Heart right ventricle (tissue), 16 donors: ENCODE results near the gene TAB3. TPM values are rescaled to one million over a fixed set of nuclear protein-coding genes. Genes with fewer than 3 reads are reported as not detected.
A peak's percentile ranks its signal among the peaks of the same experiment; 100 is the strongest.

Experiments used
- ATAC-seq, 8 donors: fragments of 200-7000 bp; cut with Tn5 transposase; one replicate each; pipeline ENCODE4 v1.9.1; 2020; ENCODE audit warnings: mild to moderate bottlenecking in 8 of 8, moderate library complexity in 8 of 8, moderate number of reproducible peaks in 1 of 8
- DNase-seq, 2 donors: peaks; one replicate each; pipeline ENCODE4 v3.0.0-alpha.2; 2020
- H3K27ac ChIP-seq, 10 donors: fragments of 200-600 bp; sonication (generic) in 2 of 10; one replicate each; pipeline versions ENCODE4 v1.5.0 to v1.8.0; 2020 to 2022; ENCODE audit warnings: mild to moderate bottlenecking in 3 of 10
- H3K27me3 ChIP-seq, 7 donors: fragments of 200-600 bp; one replicate each; pipeline ENCODE4 v1.8.0; 2021 to 2022; ENCODE audit warnings: mild to moderate bottlenecking in 2 of 7
- H3K36me3 ChIP-seq, 9 donors: fragments of 200-600 bp; sonication (generic) in 1 of 9; one replicate each; pipeline versions ENCODE4 v1.5.0 to v1.8.0; 2020 to 2022; ENCODE audit warnings: mild to moderate bottlenecking in 2 of 9
- H3K4me1 ChIP-seq, 9 donors: fragments of 200-600 bp; sonication (generic) in 1 of 9; one replicate each; pipeline versions ENCODE4 v1.5.0 to v1.8.0; 2020 to 2022; ENCODE audit warnings: mild to moderate bottlenecking in 4 of 9
- H3K4me3 ChIP-seq, 10 donors: fragments of 200-600 bp; sonication (generic) in 2 of 10; one replicate each; pipeline versions ENCODE4 v1.5.0 to v1.8.0; 2020 to 2022; ENCODE audit warnings: mild to moderate bottlenecking in 7 of 10, moderate library complexity in 2 of 10
- H3K9me3 ChIP-seq, 11 donors: fragments of 200-600 bp in 10 of 11; sonication (generic) in 2 of 11; one replicate each; pipeline versions ENCODE4 v1.5.0 to v1.8.0; 2013 to 2022; ENCODE audit warnings: mild to moderate bottlenecking in 2 of 11, control low read depth in 1 of 11, moderate library complexity in 1 of 11
- CTCF ChIP-seq, 9 donors: fragments of 200-600 bp; sonication (generic) in 2 of 9; IDR thresholded peaks; one replicate each; pipeline versions ENCODE4 v1.5.0 to v1.8.0; 2021 to 2022; ENCODE audit warnings: antibody characterized with exemption in 9 of 9, mild to moderate bottlenecking in 5 of 9, moderate library complexity in 1 of 9
- WGBS, 2 donors: extraction: QIAGEN DNeasy Blood & Tissue Kit; methylation state at CpG; one replicate each; pipeline ENCODE4 v1.1.7; 2013; ENCODE audit warnings: inconsistent platforms in 1 of 2; 5-methylcytosine and 5-hydroxymethylcytosine counted together
- intact Hi-C, 10 donors: fragments of 100-400 bp; cut with DNase I; formaldehyde crosslinking; loops; one replicate each; pipeline versions ENCODE4 v1.11.1 to v1.14.2; 2022
- polyA plus RNA-seq, 2 donors: library from polyadenylated mRNA; stranded (reverse); fragments of 200-250 nt; gene quantifications; one replicate each; pipeline ENCODE4 v1.2.3, GENCODE V29; 2013
- total RNA-seq, 10 donors: library from RNA; stranded (reverse); fragmentation: NEBNext Ultra II Directional in 3 of 10; extraction: Animal tissue kit (Norgen Biotek cat#: 25700) in 3 of 10; gene quantifications; one replicate each; pipeline versions ENCODE4 v1.2.1 to v1.2.4, GENCODE V29; 2021 to 2023
- donor health status: Arrhythmogenic right ventricular cardiomyopathy.
- donor health status: ischemic (EF 13 %, LVEDD 7.1; RV severe dilation, severe dysfunction).
- donor health status: healthy with polysubstance abuse.
- donor health status: DM: no; HTN: yes; CAD: no.
- donor health status: DM: no; HTN: no; CAD: no.
- donor health status: ischemic (EF 25% LVEDD 6.9; RV normal size, moderate dysfunction).
- donor health status: ischemic (EF 25% LVEDD 5.7; RV mildly dilated, moderate dysfunction).
- donor health status: healthy.
- donor health status: DM: yes; HTN: yes; CAD: no.
- donor health status: Ischemic cardiomyopathy.
- donor health status: ischemic (EF 35%, LVEDD 5.7; RV mildly dilated, moderate dysfunction).
- donor health status: nonischemic (EF 11% LVEDD 7.7; RV severe dilation, severe dysfunction).
- donor health status: DM: yes; HTN: yes; CAD: no.
- donor health status: PGD.
- donor health status: ischemic (EF 29% LVEDD 5.4; RV normal size, mild dysfunction).
- donor health status: nonischemic (EF 23%, LVEDD 6.1; RV moderate dilation, normal function).

Gene TAB3
- total and polyA plus RNA-seq, 12 donors: 3.9 to 19.3 (median 14.5) TPM

- TF ChIP-seq CTCF (IDR thresholded peaks at IDR 0.05): no peak
- WGBS, 2 donors: 57 to 66% methylated on average over 2 of the region's 2 CpGs
- Histone ChIP-seq H3K36me3 (no peaks in the 10 kb centered on the region), H3K27me3 (peaks cover 0 to under 1% (median 0%) of the 10 kb centered on the region in 7 donors), H3K27ac (peak overlapping the region in 3 of 10 donors; percentile 22 to 31 (median 26)), H3K4me3 (no peak overlapping the region), H3K4me1 (peaks cover 0 to 37% (median 7%) of the 10 kb centered on the region in 9 donors), H3K9me3 (no peaks in the 10 kb centered on the region)
- no peak for DNase-seq
- peak in 3 of 8 donors; percentile 39 to 74 (median 73) for ATAC-seq
- intact Hi-C loops: no loop called here
Measured at GRCh38 chrX:30883138-30883537, 5.9 kb downstream of the TAB3 start.

- TF ChIP-seq CTCF (IDR thresholded peaks at IDR 0.05): no peak
- intact Hi-C loops: no loop called here
- no peak for ATAC-seq
Measured at GRCh38 chrX:30881797-30882196, 7.3 kb downstream of the TAB3 start.

GRCh38 chrX:30881390-30881789 is 7.7 kb downstream of the TAB3 start:
- no peak for ATAC-seq

More at GRCh38 chrX:30881797-30882196, 7.3 kb downstream of the TAB3 start:
- Histone ChIP-seq H3K27ac (no peak overlapping the region), H3K36me3 (no peaks in the 10 kb centered on the region), H3K9me3 (no peaks in the 10 kb centered on the region), H3K4me1 (peaks cover 0 to 24% (median 3%) of the 10 kb centered on the region in 9 donors), H3K4me3 (no peak overlapping the region), H3K27me3 (peaks cover 0 to 5% (median 0%) of the 10 kb centered on the region in 7 donors)
- WGBS, 2 donors: 95 to 96% methylated on average over 1 of the region's 1 CpG
- DNase-seq: no peak

GRCh38 chrX:30880058-30880457 is 9.0 kb downstream of the TAB3 start:
- H3K27ac ChIP-seq: no peak overlapping the region
- intact Hi-C loops: no loop called here
- DNase-seq (no peak), ATAC-seq (no peak)
- TF ChIP-seq CTCF (IDR thresholded peaks at IDR 0.05): no peak
- H3K4me1 ChIP-seq: peaks cover 0 to 19% (median 7%) of the 10 kb centered on the region in 9 donors
- H3K4me3 ChIP-seq: no peak overlapping the region
- no peaks in the 10 kb centered on the region for H3K36me3 ChIP-seq
- no peaks in the 10 kb centered on the region for H3K9me3 ChIP-seq
- 78 to 92% methylated on average over 3 of the region's 3 CpGs for WGBS, 2 donors
- H3K27me3 ChIP-seq: peaks cover 0 to 12% (median 0%) of the 10 kb centered on the region in 7 donors

More at GRCh38 chrX:30881390-30881789, 7.7 kb downstream of the TAB3 start:
- Histone ChIP-seq H3K9me3 (no peaks in the 10 kb centered on the region), H3K36me3 (no peaks in the 10 kb centered on the region), H3K27me3 (peaks cover 0 to 9% (median 0%) of the 10 kb centered on the region in 7 donors), H3K4me1 (peaks cover 0 to 19% (median 3%) of the 10 kb centered on the region in 9 donors), H3K4me3 (no peak overlapping the region), H3K27ac (no peak overlapping the region)
- intact Hi-C loops: no loop called here
- 88 to 94% methylated on average over 1 of the region's 1 CpG for WGBS, 2 donors
- DNase-seq: no peak
- TF ChIP-seq CTCF (IDR thresholded peaks at IDR 0.05): no peak
